ENCODE data around the gene INAVA. TPM values are rescaled to one million over a fixed set of nuclear protein-coding genes. Genes with fewer than 3 reads are reported as not detected.

INAVA gene
- total and polyA plus RNA-seq, 9 of the 15 experiments (the other 6 are each of a cell fraction or from before 2014, with no cell fraction given) = 0.09 TPM; not detected in 8

DNA sequence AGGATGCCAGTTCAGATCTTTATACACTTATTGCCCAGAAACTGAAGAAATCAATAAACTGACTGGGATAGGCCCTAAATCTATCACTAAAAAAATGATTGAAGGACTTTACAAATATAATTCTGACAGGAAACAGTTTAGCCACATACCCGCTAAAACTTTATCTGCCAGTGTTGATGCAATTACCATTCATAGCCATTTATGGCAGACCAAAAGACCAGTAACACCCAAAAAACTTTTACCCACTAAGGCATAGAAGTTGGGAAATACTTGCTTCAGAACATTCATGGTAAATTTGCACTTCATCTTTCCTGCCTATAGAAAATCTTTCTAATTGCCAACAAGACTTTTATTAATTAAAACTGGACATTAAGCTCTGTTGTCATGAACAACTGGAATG lies 36.9 kb upstream of the INAVA start:
- WGBS (ENCODE audit: insufficient coverage, low coverage, missing lambda C conversion rate) = 74% methylated on average over 1 of the region's 1 CpG
- H3K36me3 ChIP-seq (ENCODE audit: control insufficient read depth, insufficient read depth, low read length) = no peaks in the 10 kb centered on the region
- DNase-seq (ENCODE audit: extremely low read depth in 1 of 4, low spot score in 3 of 4) (no peak), ATAC-seq (no peak), FAIRE-seq (no peak)
- H3K27me3 ChIP-seq (ENCODE audit: control insufficient read depth in 2 of 2, insufficient read depth in 2 of 2, low read length in 2 of 2) = no peaks in the 10 kb centered on the region
- CTCF ChIA-PET (ENCODE audit: low intra/inter-chr PET ratio) = no interaction called here
- H2AFZ ChIP-seq (ENCODE audit: low read depth, low read length) = no peak overlapping the region
- BruUV-seq (replicated peaks) = no TSS peak
- H3K4me3 ChIP-seq = no peak overlapping the region
- no peaks in the 10 kb centered on the region for H3K4me1 ChIP-seq (replicated peaks in 1 of 2; ENCODE audit: control insufficient read depth in 2 of 2, insufficient read depth in 2 of 2, low read length in 2 of 2)
- no peak overlapping the region for H3K4me2 ChIP-seq (ENCODE audit: insufficient read depth, low read length)
- H3K9ac ChIP-seq (ENCODE audit: insufficient read depth in 1 of 2, low read depth in 2 of 2, low read length in 2 of 2) = no peak overlapping the region
- H3K79me2 ChIP-seq (ENCODE audit: control insufficient read depth, insufficient read depth, low read length) = no peaks in the 10 kb centered on the region
- no peaks in the 10 kb centered on the region for H3K9me3 ChIP-seq (replicated peaks; ENCODE audit: control insufficient read depth, insufficient read depth, low read depth, low read length)
- H3K27ac ChIP-seq (ENCODE audit: extremely low read depth, low read depth, low read length) = no peak overlapping the region
- H4K20me1 ChIP-seq (replicated peaks; ENCODE audit: control insufficient read depth, insufficient read depth, low read length) = no peaks in the 10 kb centered on the region
- in situ Hi-C loops (cut with MboI) (no loop called here), intact Hi-C loops (cut with micrococcal nuclease) (no loop called here)
- H3K9me1 ChIP-seq (ENCODE audit: control insufficient read depth, insufficient read depth, low read length) = no peaks in the 10 kb centered on the region
- POLR2A ChIA-PET = no interaction called here
- TF ChIP-seq ELF1 (tag; IDR thresholded peaks at IDR 0.05) (no peak), CBX3 (IDR thresholded peaks at IDR 0.05; ENCODE audit: borderline replicate concordance in 1 of 2, low read length in 2 of 2) (no peak), FUS (optimal IDR thresholded peaks at IDR 0.05; ENCODE audit: low read depth, low read length) (no peak), ZNF282 (CRISPR knock-in tag; IDR thresholded peaks at IDR 0.05) (no peak), ZBED1 (IDR thresholded peaks at IDR 0.05) (no peak), ZNF583 (CRISPR knock-in tag; IDR thresholded peaks at IDR 0.05) (no peak), ZKSCAN1 (IDR thresholded peaks at IDR 0.05; ENCODE audit: low read depth, low read length) (no peak), TFAP4 (CRISPR knock-in tag; IDR thresholded peaks at IDR 0.05; ENCODE audit: borderline replicate concordance) (no peak), PTRF (tag; IDR thresholded peaks at IDR 0.05) (no peak), PKNOX1 (IDR thresholded peaks at IDR 0.05) (no peak), CHD1 (IDR thresholded peaks at IDR 0.05; ENCODE audit: low read length) (no peak)
- TF ChIP-seq, protein P1, sequence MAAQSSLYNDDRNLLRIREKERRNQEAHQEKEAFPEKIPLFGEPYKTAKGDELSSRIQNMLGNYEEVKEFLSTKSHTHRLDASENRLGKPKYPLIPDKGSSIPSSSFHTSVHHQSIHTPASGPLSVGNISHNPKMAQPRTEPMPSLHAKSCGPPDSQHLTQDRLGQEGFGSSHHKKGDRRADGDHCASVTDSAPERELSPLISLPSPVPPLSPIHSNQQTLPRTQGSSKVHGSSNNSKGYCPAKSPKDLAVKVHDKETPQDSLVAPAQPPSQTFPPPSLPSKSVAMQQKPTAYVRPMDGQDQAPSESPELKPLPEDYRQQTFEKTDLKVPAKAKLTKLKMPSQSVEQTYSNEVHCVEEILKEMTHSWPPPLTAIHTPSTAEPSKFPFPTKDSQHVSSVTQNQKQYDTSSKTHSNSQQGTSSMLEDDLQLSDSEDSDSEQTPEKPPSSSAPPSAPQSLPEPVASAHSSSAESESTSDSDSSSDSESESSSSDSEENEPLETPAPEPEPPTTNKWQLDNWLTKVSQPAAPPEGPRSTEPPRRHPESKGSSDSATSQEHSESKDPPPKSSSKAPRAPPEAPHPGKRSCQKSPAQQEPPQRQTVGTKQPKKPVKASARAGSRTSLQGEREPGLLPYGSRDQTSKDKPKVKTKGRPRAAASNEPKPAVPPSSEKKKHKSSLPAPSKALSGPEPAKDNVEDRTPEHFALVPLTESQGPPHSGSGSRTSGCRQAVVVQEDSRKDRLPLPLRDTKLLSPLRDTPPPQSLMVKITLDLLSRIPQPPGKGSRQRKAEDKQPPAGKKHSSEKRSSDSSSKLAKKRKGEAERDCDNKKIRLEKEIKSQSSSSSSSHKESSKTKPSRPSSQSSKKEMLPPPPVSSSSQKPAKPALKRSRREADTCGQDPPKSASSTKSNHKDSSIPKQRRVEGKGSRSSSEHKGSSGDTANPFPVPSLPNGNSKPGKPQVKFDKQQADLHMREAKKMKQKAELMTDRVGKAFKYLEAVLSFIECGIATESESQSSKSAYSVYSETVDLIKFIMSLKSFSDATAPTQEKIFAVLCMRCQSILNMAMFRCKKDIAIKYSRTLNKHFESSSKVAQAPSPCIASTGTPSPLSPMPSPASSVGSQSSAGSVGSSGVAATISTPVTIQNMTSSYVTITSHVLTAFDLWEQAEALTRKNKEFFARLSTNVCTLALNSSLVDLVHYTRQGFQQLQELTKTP (IDR thresholded peaks at IDR 0.05; ENCODE audit: low read depth in 1 of 2, partially characterized antibody in 2 of 2) = no peak
